ENCODE data around the gene TCF7L1. TPM values are rescaled to one million over a fixed set of nuclear protein-coding genes. Genes with fewer than 3 reads are reported as not detected.

The TCF7L1 gene
- total RNA-seq, 1 donor from 2014 or later, result 62.7 TPM

- H3K9me3 Mint-ChIP-seq (ENCODE audit: low read depth), result peaks cover 3% of the 10 kb centered on the region
- H3K36me3 Mint-ChIP-seq (ENCODE audit: insufficient read depth), result peaks cover 2% of the 10 kb centered on the region
- no peak for DNase-seq (ENCODE audit: low spot score, unreplicated experiment)
- H3K4me3 Mint-ChIP-seq (ENCODE audit: low read depth), result no peak overlapping the region
- no peak for TF ChIP-seq CTCF (IDR thresholded peaks at IDR 0.05; ENCODE audit: unreplicated experiment)
- H3K4me1 Mint-ChIP-seq (ENCODE audit: low read depth), result peaks cover 7% of the 10 kb centered on the region
- no peak overlapping the region for H3K27ac Mint-ChIP-seq
- no peaks in the 10 kb centered on the region for H3K27me3 Mint-ChIP-seq
These were observed 93.6 kb downstream of the TCF7L1 start for GRCh38 chr2:85226783-85227182.

- DNase-seq (ENCODE audit: low spot score, unreplicated experiment), result no peak
- peaks cover 23% of the 10 kb centered on the region for H3K4me1 Mint-ChIP-seq (ENCODE audit: low read depth)
These were observed 97.7 kb downstream of the TCF7L1 start for GRCh38 chr2:85230679-85231467.

GRCh38 chr2:85231468-85231805 is 98.2 kb downstream of the TCF7L1 start:
- TF ChIP-seq CTCF (IDR thresholded peaks at IDR 0.05; ENCODE audit: unreplicated experiment), result no peak
- no peak for DNase-seq (ENCODE audit: low spot score, unreplicated experiment)
- Mint-ChIP-seq H3K4me1 (ENCODE audit: low read depth) (peaks cover 25% of the 10 kb centered on the region), H3K27me3 (no peaks in the 10 kb centered on the region), H3K9me3 (ENCODE audit: low read depth) (no peaks in the 10 kb centered on the region), H3K4me3 (ENCODE audit: low read depth) (no peak overlapping the region), H3K36me3 (ENCODE audit: insufficient read depth) (peaks cover 4% of the 10 kb centered on the region), H3K27ac (no peak overlapping the region)

More at GRCh38 chr2:85230679-85231467, 97.7 kb downstream of the TCF7L1 start:
- TF ChIP-seq CTCF (IDR thresholded peaks at IDR 0.05; ENCODE audit: unreplicated experiment), result peak; percentile 18
- H3K27me3 Mint-ChIP-seq, result no peaks in the 10 kb centered on the region
- no peaks in the 10 kb centered on the region for H3K9me3 Mint-ChIP-seq (ENCODE audit: low read depth)
- no peak overlapping the region for H3K4me3 Mint-ChIP-seq (ENCODE audit: low read depth)
- peaks cover 4% of the 10 kb centered on the region for H3K36me3 Mint-ChIP-seq (ENCODE audit: insufficient read depth)
- H3K27ac Mint-ChIP-seq, result no peak overlapping the region

GRCh38 chr2:85231952-85232351 is 98.8 kb downstream of the TCF7L1 start:
- no peak for TF ChIP-seq CTCF (IDR thresholded peaks at IDR 0.05; ENCODE audit: unreplicated experiment)
- peaks cover 27% of the 10 kb centered on the region for H3K4me1 Mint-ChIP-seq (ENCODE audit: low read depth)
- peaks cover 4% of the 10 kb centered on the region for H3K36me3 Mint-ChIP-seq (ENCODE audit: insufficient read depth)
- no peaks in the 10 kb centered on the region for H3K27me3 Mint-ChIP-seq
- no peak for DNase-seq (ENCODE audit: low spot score, unreplicated experiment)
- H3K4me3 Mint-ChIP-seq (ENCODE audit: low read depth), result no peak overlapping the region
- H3K27ac Mint-ChIP-seq, result peak overlapping the region; percentile 1
- H3K9me3 Mint-ChIP-seq (ENCODE audit: low read depth), result no peaks in the 10 kb centered on the region

GRCh38 chr2:85234868-85235267 is 101.7 kb downstream of the TCF7L1 start:
- Mint-ChIP-seq H3K27ac (peak overlapping the region; percentile 18), H3K36me3 (ENCODE audit: insufficient read depth) (peaks cover 8% of the 10 kb centered on the region), H3K9me3 (ENCODE audit: low read depth) (no peaks in the 10 kb centered on the region), H3K27me3 (no peaks in the 10 kb centered on the region), H3K4me3 (ENCODE audit: low read depth) (no peak overlapping the region), H3K4me1 (ENCODE audit: low read depth) (peaks cover 38% of the 10 kb centered on the region)
- DNase-seq (ENCODE audit: low spot score, unreplicated experiment), result no peak
- TF ChIP-seq CTCF (IDR thresholded peaks at IDR 0.05; ENCODE audit: unreplicated experiment), result no peak

All from progenitor cell of endocrine pancreas (in vitro differentiated cells).